CD4-positive, CD25-positive, alpha-beta regulatory T cell (primary cell): Measurements from ENCODE around the gene RNASE9. TPM values are rescaled to one million over a fixed set of nuclear protein-coding genes. Genes with fewer than 3 reads are reported as not detected.
"Not testable (repeated sequence)": the region's sequence is repeated elsewhere in the genome, so short reads cannot be mapped to it uniquely, and the experiment has no call there.

Experiments
- ATAC-seq, 2 donors: fragments of 150-1000 bp; cut with Tn5 transposase; one replicate each; pipeline ENCODE4 v1.10.0; 2021; ENCODE audit warnings: low read depth in 2 of 2, moderate number of reproducible peaks in 2 of 2, moderate library complexity in 1 of 2
- DNase-seq, 3 donors: peaks; one replicate each; pipeline versions ENCODE4 v3.0.0 to v3.0.0-alpha.2; 2012 to 2022; ENCODE audit warnings: mixed read lengths in 1 of 3
- H3K27ac ChIP-seq: one replicate; pipeline ENCODE4 v1.7.0; 2013; ENCODE audit warnings: mild to moderate bottlenecking, low read length; ENCODE audit not compliant: insufficient read depth, poor library complexity, severe bottlenecking
- H3K27me3 ChIP-seq: one replicate; pipeline ENCODE4 v1.7.0; 2013; ENCODE audit warnings: low read length; ENCODE audit not compliant: control insufficient read depth, insufficient read depth
- H3K36me3 ChIP-seq: one replicate; pipeline ENCODE4 v1.7.0; 2013; ENCODE audit warnings: mild to moderate bottlenecking, low read length, moderate library complexity; ENCODE audit not compliant: control insufficient read depth, insufficient read depth
- H3K4me1 ChIP-seq: 2 replicates; pipeline ENCODE4 v1.7.0; 2013; ENCODE audit warnings: mild to moderate bottlenecking, low read length; ENCODE audit not compliant: insufficient read depth, control insufficient read depth, poor library complexity, severe bottlenecking
- H3K4me3 ChIP-seq: one replicate; pipeline ENCODE4 v1.7.0; 2013; ENCODE audit warnings: low read depth, mild to moderate bottlenecking, low read length, moderate library complexity
- H3K9me3 ChIP-seq, 2 experiments: 1 replicate in 1 of 2; 2 replicates in 1 of 2; pipeline ENCODE4 v1.7.0; 2013; ENCODE audit warnings: low read length in 2 of 2, mild to moderate bottlenecking in 1 of 2, moderate library complexity in 1 of 2; ENCODE audit not compliant: control insufficient read depth in 2 of 2
- H3K27ac Mint-ChIP-seq, 3 donors: one replicate each; pipeline ENCODE4 v1.8.0; 2020 to 2022; ENCODE audit warnings: mild to moderate bottlenecking in 3 of 3, mixed read lengths in 3 of 3, moderate library complexity in 2 of 3
- H3K27me3 Mint-ChIP-seq: one replicate; pipeline ENCODE4 v1.8.0; 2022; ENCODE audit warnings: mild to moderate bottlenecking, mixed read lengths
- H3K36me3 Mint-ChIP-seq: one replicate; pipeline ENCODE4 v1.8.0; 2020; ENCODE audit warnings: mixed read lengths
- H3K4me1 Mint-ChIP-seq, 4 donors: one replicate each; pipeline ENCODE4 v1.8.0; 2020 to 2022; ENCODE audit warnings: mixed read lengths in 4 of 4, mild to moderate bottlenecking in 1 of 4
- H3K4me3 Mint-ChIP-seq, 4 donors: one replicate each; pipeline ENCODE4 v1.8.0; 2020 to 2022; ENCODE audit warnings: mild to moderate bottlenecking in 4 of 4, mixed read lengths in 4 of 4, moderate library complexity in 3 of 4
- H3K9me3 Mint-ChIP-seq, 7 donors: one replicate each; pipeline ENCODE4 v1.8.0; 2020 to 2022; ENCODE audit warnings: mixed read lengths in 7 of 7, mild to moderate bottlenecking in 3 of 7, moderate library complexity in 2 of 7
- polyA plus RNA-seq, 4 donors: library from polyadenylated mRNA; unstranded; fragments of 300-500 nt; fragmentation: Illumina TruSeq; gene quantifications; one replicate each; pipeline ENCODE4 v1.2.3, GENCODE V29; 2021
- total RNA-seq: library from RNA; stranded (reverse); gene quantifications from one replicate; pipeline ENCODE4 v1.2.3, GENCODE V29; 2022

The RNASE9 gene
- total and polyA plus RNA-seq, 5 donors from 2014 or later, result not detected

GRCh38 chr14:20512177-20512905 is 48.5 kb downstream of the RNASE9 start:
- H3K9me3 ChIP-seq, result no peaks in the 10 kb centered on the region
- no peak for ATAC-seq
- no peak overlapping the region for H3K27ac Mint-ChIP-seq
- H3K4me1 Mint-ChIP-seq, result no peaks in the 10 kb centered on the region
- no peak overlapping the region for H3K4me3 Mint-ChIP-seq
- H3K27me3 ChIP-seq, result peaks cover 2% of the 10 kb centered on the region
- no peaks in the 10 kb centered on the region for H3K9me3 Mint-ChIP-seq
- no peak overlapping the region for H3K27ac ChIP-seq
- no peaks in the 10 kb centered on the region for H3K36me3 Mint-ChIP-seq
- peaks cover 19% of the 10 kb centered on the region for H3K27me3 Mint-ChIP-seq
- H3K4me3 ChIP-seq, result no peak overlapping the region
- no peaks in the 10 kb centered on the region for H3K36me3 ChIP-seq
- no peak for DNase-seq
- no peaks in the 10 kb centered on the region for H3K4me1 ChIP-seq

GRCh38 chr14:20508367-20508766 is 52.5 kb downstream of the RNASE9 start:
- Mint-ChIP-seq H3K27me3 (peaks cover 15% of the 10 kb centered on the region), H3K27ac (no peak overlapping the region), H3K36me3 (no peaks in the 10 kb centered on the region), H3K4me3 (no peak overlapping the region), H3K4me1 (peaks cover 0 to 6% (median under 1%) of the 10 kb centered on the region in 4 donors), H3K9me3 (no peaks in the 10 kb centered on the region)
- Histone ChIP-seq H3K27me3 (peaks cover 2% of the 10 kb centered on the region), H3K9me3 (no peaks in the 10 kb centered on the region), H3K4me3 (no peak overlapping the region), H3K36me3 (no peaks in the 10 kb centered on the region), H3K27ac (no peak overlapping the region), H3K4me1 (no peaks in the 10 kb centered on the region)
- ATAC-seq (no peak), DNase-seq (no peak)

GRCh38 chr14:20507537-20507936 is 53.3 kb downstream of the RNASE9 start:
- not testable (repeated sequence) for H3K27me3 ChIP-seq, H3K9me3 ChIP-seq, H3K4me1 Mint-ChIP-seq, DNase-seq, H3K36me3 ChIP-seq, H3K36me3 Mint-ChIP-seq, ATAC-seq, H3K4me3 Mint-ChIP-seq, H3K27ac ChIP-seq, H3K4me1 ChIP-seq, H3K4me3 ChIP-seq, H3K27ac Mint-ChIP-seq, H3K9me3 Mint-ChIP-seq
- H3K27me3 Mint-ChIP-seq, result peaks cover 11% of the 10 kb centered on the region

- H3K27ac Mint-ChIP-seq, H3K27me3 ChIP-seq, DNase-seq, ATAC-seq, H3K36me3 Mint-ChIP-seq, H3K4me1 Mint-ChIP-seq, H3K27me3 Mint-ChIP-seq, H3K4me3 Mint-ChIP-seq, H3K9me3 Mint-ChIP-seq, H3K4me1 ChIP-seq, H3K36me3 ChIP-seq, H3K9me3 ChIP-seq, H3K27ac ChIP-seq, H3K4me3 ChIP-seq: not testable (repeated sequence)
These were observed 54.1 kb downstream of the RNASE9 start for GRCh38 chr14:20506752-20507151.

- H3K9me3 Mint-ChIP-seq, ATAC-seq, H3K4me3 Mint-ChIP-seq, H3K27me3 ChIP-seq, H3K4me1 Mint-ChIP-seq, H3K27me3 Mint-ChIP-seq, H3K36me3 Mint-ChIP-seq, H3K27ac ChIP-seq, H3K27ac Mint-ChIP-seq, H3K36me3 ChIP-seq, DNase-seq, H3K9me3 ChIP-seq, H3K4me1 ChIP-seq, H3K4me3 ChIP-seq: not testable (repeated sequence)
These were observed 54.6 kb downstream of the RNASE9 start for GRCh38 chr14:20506276-20506675.

Other genes starting within 250 kb of the RNASE9 start
- 21.2 TPM for gene CCNB1IP1, start 227.8 kb downstream of the RNASE9 start, total RNA-seq
- 10 to 100 TPM in 3 of 4 donors, 1 to 10 TPM in 1; 9.7 to 21.1 (median 14.4) TPM for gene CCNB1IP1, start 227.8 kb downstream of the RNASE9 start, polyA plus RNA-seq
- gene PARP2, start 217.4 kb downstream of the RNASE9 start, total RNA-seq, result 18.5 TPM
- gene PARP2, start 217.4 kb downstream of the RNASE9 start, polyA plus RNA-seq, result 10 to 100 TPM in 1 of 4 donors, 1 to 10 TPM in 3; 5.2 to 10.3 (median 9.4) TPM
- gene TEP1, start 147.5 kb downstream of the RNASE9 start, total RNA-seq, result 63.8 TPM
- 1 to 10 TPM; 2.8 to 7.1 (median 5.3) TPM for gene TEP1, start 147.5 kb downstream of the RNASE9 start, polyA plus RNA-seq
- 0.72 TPM for gene KLHL33, start 124.9 kb downstream of the RNASE9 start, total RNA-seq
- not detected for gene KLHL33, start 124.9 kb downstream of the RNASE9 start, polyA plus RNA-seq
- 40.8 TPM for gene OSGEP, start 106.2 kb downstream of the RNASE9 start, total RNA-seq
- 10 to 100 TPM; 27.3 to 34.2 (median 32.9) TPM for gene OSGEP, start 106.2 kb downstream of the RNASE9 start, polyA plus RNA-seq
- 72.6 TPM for gene APEX1, start 105.8 kb downstream of the RNASE9 start, total RNA-seq
- 100 to 1,000 TPM in 2 of 4 donors, 10 to 100 TPM in 2; 81.8 to 121 (median 101) TPM for gene APEX1, start 105.8 kb downstream of the RNASE9 start, polyA plus RNA-seq
- 65.6 TPM for gene PIP4P1, start 99.6 kb downstream of the RNASE9 start, total RNA-seq
- 10 to 100 TPM; 24.7 to 38.3 (median 30.4) TPM for gene PIP4P1, start 99.6 kb downstream of the RNASE9 start, polyA plus RNA-seq
- 33.4 TPM for gene PNP, start 91.6 kb downstream of the RNASE9 start, total RNA-seq
- 10 to 100 TPM; 28.8 to 42.5 (median 40.3) TPM for gene PNP, start 91.6 kb downstream of the RNASE9 start, polyA plus RNA-seq
- not detected for gene RNASE10, start 55.5 kb downstream of the RNASE9 start, total RNA-seq
- gene RNASE10, start 55.5 kb downstream of the RNASE9 start, polyA plus RNA-seq, result under 1 TPM in 1 of 4 donors, not detected in 3; 0.33 TPM
- not detected for gene RNASE11, start 27.0 kb upstream of the RNASE9 start, total RNA-seq
- gene RNASE11, start 27.0 kb upstream of the RNASE9 start, polyA plus RNA-seq, result not detected
- gene RNASE12, start 30.3 kb upstream of the RNASE9 start, total RNA-seq, result not detected
- gene RNASE12, start 30.3 kb upstream of the RNASE9 start, polyA plus RNA-seq, result not detected
- not detected for gene OR6S1, start 80.6 kb upstream of the RNASE9 start, total RNA-seq
- gene OR6S1, start 80.6 kb upstream of the RNASE9 start, polyA plus RNA-seq, result not detected
- gene RNASE4, start 123.5 kb upstream of the RNASE9 start, total RNA-seq, result 0.17 TPM
- gene RNASE4, start 123.5 kb upstream of the RNASE9 start, polyA plus RNA-seq, result 1 to 10 TPM in 3 of 4 donors, under 1 TPM in 1; 0.75 to 4.1 (median 2.9) TPM
- gene ANG, start 127.7 kb upstream of the RNASE9 start, total RNA-seq, result 0.62 TPM
- gene ANG, start 127.7 kb upstream of the RNASE9 start, polyA plus RNA-seq, result 1 to 10 TPM in 2 of 4 donors, under 1 TPM in 2; 0.59 to 2.3 (median 1.1) TPM
- not detected for gene EDDM3A, start 184.8 kb upstream of the RNASE9 start, total RNA-seq
- not detected for gene EDDM3A, start 184.8 kb upstream of the RNASE9 start, polyA plus RNA-seq
- gene EDDM3B, start 207.4 kb upstream of the RNASE9 start, total RNA-seq, result not detected
- gene EDDM3B, start 207.4 kb upstream of the RNASE9 start, polyA plus RNA-seq, result not detected
- 1.3 TPM for gene RNASE6, start 220.2 kb upstream of the RNASE9 start, total RNA-seq
- gene RNASE6, start 220.2 kb upstream of the RNASE9 start, polyA plus RNA-seq, result 1 to 10 TPM in 2 of 4 donors, under 1 TPM in 2; 0.24 to 6.3 (median 0.95) TPM
- not detected for gene RNASE1, start 241.8 kb upstream of the RNASE9 start, total RNA-seq
- gene RNASE1, start 241.8 kb upstream of the RNASE9 start, polyA plus RNA-seq, result not detected